Ishikawa (cell line): ENCODE data around the gene PDK1.

Experiments
- CEBPB ChIP-seq: IDR thresholded peaks from 2 replicates; pipeline ENCODE4 v1.6.1; 2012
- CREB1 ChIP-seq: IDR thresholded peaks from 2 replicates; pipeline ENCODE4 v1.6.1; 2012; ENCODE audit warnings: low read depth
- EGR1 ChIP-seq: IDR thresholded peaks from 2 replicates; pipeline ENCODE4 v1.6.1; 2012
- EP300 ChIP-seq: IDR thresholded peaks from 2 replicates; pipeline ENCODE4 v1.6.1; 2012; ENCODE audit warnings: borderline replicate concordance
- FOXM1 ChIP-seq: IDR thresholded peaks from 2 replicates; pipeline ENCODE4 v1.6.1; 2012; ENCODE audit warnings: low read depth, borderline replicate concordance
- NFIC ChIP-seq: IDR thresholded peaks from 2 replicates; pipeline ENCODE4 v1.6.1; 2012
- RAD21 ChIP-seq: IDR thresholded peaks from 2 replicates; pipeline ENCODE4 v1.6.1; 2012; ENCODE audit warnings: low read depth
- TAF1 ChIP-seq: IDR thresholded peaks from 2 replicates; pipeline ENCODE4 v1.6.1; 2012; ENCODE audit warnings: low read depth, mild to moderate bottlenecking
- TCF12 ChIP-seq: IDR thresholded peaks from 2 replicates; pipeline ENCODE4 v1.6.1; 2012; ENCODE audit warnings: low read depth
- TEAD4 ChIP-seq: IDR thresholded peaks from 2 replicates; pipeline ENCODE4 v1.6.1; 2012
- YY1 ChIP-seq: IDR thresholded peaks from 2 replicates; pipeline ENCODE4 v1.6.1; 2012; ENCODE audit warnings: low read depth
- ZBTB7A ChIP-seq: IDR thresholded peaks from 2 replicates; pipeline ENCODE4 v1.6.1; 2012; ENCODE audit warnings: low read depth
- TF ChIP-seq, protein P1 (sequence below): IDR thresholded peaks from 2 replicates; pipeline ENCODE4 v1.6.1; 2012; ENCODE audit warnings: low read depth, mild to moderate bottlenecking
- TF ChIP-seq, protein P2 (sequence below): IDR thresholded peaks from 2 replicates; pipeline ENCODE4 v1.6.1; 2012
- TF ChIP-seq, protein P3 (sequence below): IDR thresholded peaks from 2 replicates; pipeline ENCODE4 v1.6.1; 2012

Gene PDK1

DNA sequence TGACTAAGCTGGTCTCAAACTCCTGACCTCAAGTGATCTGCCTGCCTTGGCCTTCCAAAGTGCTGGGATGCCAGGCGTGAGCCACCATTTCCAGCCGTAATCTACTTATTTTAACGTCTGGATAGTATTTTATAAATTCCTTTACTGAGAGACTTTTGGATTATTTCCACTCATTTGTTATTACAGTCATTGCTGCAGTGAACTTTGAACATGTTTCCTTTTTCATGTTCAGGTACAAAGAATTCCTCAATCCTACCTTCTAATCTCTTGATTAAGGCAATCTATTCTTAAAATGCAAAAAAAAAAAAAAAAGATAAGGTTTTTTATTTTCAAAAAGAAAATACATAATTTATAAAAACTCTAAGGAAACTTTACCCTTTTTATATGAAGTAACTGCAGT is 78.6 kb downstream of the PDK1 start:
- TF ChIP-seq, protein P1, sequence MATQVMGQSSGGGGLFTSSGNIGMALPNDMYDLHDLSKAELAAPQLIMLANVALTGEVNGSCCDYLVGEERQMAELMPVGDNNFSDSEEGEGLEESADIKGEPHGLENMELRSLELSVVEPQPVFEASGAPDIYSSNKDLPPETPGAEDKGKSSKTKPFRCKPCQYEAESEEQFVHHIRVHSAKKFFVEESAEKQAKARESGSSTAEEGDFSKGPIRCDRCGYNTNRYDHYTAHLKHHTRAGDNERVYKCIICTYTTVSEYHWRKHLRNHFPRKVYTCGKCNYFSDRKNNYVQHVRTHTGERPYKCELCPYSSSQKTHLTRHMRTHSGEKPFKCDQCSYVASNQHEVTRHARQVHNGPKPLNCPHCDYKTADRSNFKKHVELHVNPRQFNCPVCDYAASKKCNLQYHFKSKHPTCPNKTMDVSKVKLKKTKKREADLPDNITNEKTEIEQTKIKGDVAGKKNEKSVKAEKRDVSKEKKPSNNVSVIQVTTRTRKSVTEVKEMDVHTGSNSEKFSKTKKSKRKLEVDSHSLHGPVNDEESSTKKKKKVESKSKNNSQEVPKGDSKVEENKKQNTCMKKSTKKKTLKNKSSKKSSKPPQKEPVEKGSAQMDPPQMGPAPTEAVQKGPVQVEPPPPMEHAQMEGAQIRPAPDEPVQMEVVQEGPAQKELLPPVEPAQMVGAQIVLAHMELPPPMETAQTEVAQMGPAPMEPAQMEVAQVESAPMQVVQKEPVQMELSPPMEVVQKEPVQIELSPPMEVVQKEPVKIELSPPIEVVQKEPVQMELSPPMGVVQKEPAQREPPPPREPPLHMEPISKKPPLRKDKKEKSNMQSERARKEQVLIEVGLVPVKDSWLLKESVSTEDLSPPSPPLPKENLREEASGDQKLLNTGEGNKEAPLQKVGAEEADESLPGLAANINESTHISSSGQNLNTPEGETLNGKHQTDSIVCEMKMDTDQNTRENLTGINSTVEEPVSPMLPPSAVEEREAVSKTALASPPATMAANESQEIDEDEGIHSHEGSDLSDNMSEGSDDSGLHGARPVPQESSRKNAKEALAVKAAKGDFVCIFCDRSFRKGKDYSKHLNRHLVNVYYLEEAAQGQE = no peak
- TF ChIP-seq EP300 (no peak), TEAD4 (no peak), TCF12 (no peak), RAD21 (no peak)

DNA sequence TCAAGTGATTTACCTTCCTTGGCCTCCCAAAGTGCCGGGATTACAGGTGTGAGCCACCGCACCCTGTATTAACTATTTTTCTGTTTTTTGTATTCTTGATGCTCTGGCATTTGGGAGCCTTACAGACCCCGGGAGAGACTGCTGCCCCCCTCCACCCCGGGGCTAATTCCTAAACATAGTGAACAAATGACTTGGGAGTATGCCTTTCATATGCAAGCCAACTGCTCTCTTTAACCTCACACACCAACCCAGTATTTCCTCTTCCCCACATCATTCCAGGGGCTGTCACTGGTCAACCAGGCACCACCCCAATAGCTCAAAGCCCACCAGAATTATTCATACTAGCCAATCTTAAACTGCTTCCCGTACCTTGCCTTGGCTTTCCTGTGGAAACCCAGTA is 79.7 kb downstream of the PDK1 start:
- TF ChIP-seq TCF12 = no peak
- TF ChIP-seq CREB1 = no peak
- TF ChIP-seq FOXM1 = no peak
- TF ChIP-seq CEBPB = no peak
- TF ChIP-seq, protein P1 = no peak
- TF ChIP-seq, protein P2, sequence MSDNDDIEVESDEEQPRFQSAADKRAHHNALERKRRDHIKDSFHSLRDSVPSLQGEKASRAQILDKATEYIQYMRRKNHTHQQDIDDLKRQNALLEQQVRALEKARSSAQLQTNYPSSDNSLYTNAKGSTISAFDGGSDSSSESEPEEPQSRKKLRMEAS = no peak
- TF ChIP-seq YY1 = no peak
- TF ChIP-seq RAD21 = no peak
- TF ChIP-seq NFIC = no peak
- TF ChIP-seq, protein P3, sequence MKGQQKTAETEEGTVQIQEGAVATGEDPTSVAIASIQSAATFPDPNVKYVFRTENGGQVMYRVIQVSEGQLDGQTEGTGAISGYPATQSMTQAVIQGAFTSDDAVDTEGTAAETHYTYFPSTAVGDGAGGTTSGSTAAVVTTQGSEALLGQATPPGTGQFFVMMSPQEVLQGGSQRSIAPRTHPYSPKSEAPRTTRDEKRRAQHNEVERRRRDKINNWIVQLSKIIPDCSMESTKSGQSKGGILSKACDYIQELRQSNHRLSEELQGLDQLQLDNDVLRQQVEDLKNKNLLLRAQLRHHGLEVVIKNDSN = no peak
- TF ChIP-seq ZBTB7A = no peak
- no peak for TF ChIP-seq TEAD4
- no peak for TF ChIP-seq EP300
- no peak for TF ChIP-seq TAF1
- TF ChIP-seq EGR1 = no peak

DNA sequence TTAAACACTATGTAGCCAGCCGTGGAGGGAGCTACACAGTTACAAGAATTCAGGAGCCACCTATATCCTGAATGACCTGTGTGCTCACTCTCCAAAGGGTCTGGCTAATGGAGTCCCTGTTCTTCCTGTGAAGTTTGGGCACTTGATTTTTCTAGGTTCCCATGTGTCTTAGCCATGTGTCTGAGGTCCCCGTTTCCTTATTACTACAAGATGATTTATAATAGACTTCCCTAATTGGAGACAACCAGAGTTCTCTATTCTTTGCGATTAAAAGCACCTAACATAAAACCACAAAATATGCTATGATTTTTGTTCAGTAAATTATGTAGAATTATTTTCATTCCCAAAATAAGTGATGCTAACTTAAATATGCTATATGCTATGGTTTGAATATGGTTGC is 83.4 kb downstream of the PDK1 start:
- TF ChIP-seq TEAD4 = no peak
- TF ChIP-seq YY1 = no peak
- no peak for TF ChIP-seq EP300
- no peak for TF ChIP-seq TCF12
- TF ChIP-seq, protein P2 = no peak
- TF ChIP-seq RAD21 = no peak
- no peak for TF ChIP-seq FOXM1
- TF ChIP-seq CREB1 = no peak
- TF ChIP-seq, protein P1 = no peak
- TF ChIP-seq NFIC = no peak
- TF ChIP-seq, protein P3 = no peak
- no peak for TF ChIP-seq TAF1
- TF ChIP-seq EGR1 = no peak
- no peak for TF ChIP-seq ZBTB7A
- no peak for TF ChIP-seq CEBPB

DNA sequence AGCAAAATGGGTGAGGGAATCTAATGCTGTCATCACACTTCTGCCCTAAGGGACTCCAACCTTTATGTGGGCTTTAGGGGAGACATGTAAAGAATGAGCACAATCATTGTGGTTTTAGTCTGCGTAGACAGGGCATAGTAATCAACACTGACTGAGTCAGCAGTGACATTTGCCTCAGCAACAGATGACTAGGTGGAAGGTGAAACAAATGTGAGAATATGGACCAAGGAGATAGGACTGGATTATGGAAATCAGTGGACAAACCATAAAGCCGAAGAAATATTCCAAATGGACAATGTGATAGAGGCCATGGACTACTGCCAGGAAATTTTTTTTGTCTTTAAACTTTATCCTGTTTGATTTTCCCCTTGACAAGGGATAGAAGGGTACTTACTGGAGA is 83.9 kb downstream of the PDK1 start:
- TF ChIP-seq TAF1 (no peak), TCF12 (no peak), CEBPB (no peak), NFIC (no peak), CREB1 (no peak), RAD21 (no peak), EP300 (no peak), EGR1 (no peak)
- TF ChIP-seq, protein P3 = no peak
